ENCODE measurements around the gene PTPRN2.

- TF ChIP-seq MGA (IDR thresholded peaks at IDR 0.05) (no peak), EZH2 (IDR thresholded peaks at IDR 0.05; ENCODE audit: borderline replicate concordance, low read depth, low read length) (no peak)
These were observed 909.1 kb downstream of the PTPRN2 start for GRCh38 chr7:157678501-157678900.
